PC-3 (cell line): ENCODE data around the gene SMAD3.

ENCODE experiments used
- EZH2 ChIP-seq: fragments of 300-600 bp; sonication (generic); IDR thresholded peaks from one replicate; pipeline ENCODE4 v1.6.1; 2017; ENCODE audit warnings: antibody characterized with exemption, mild to moderate bottlenecking, low read length; ENCODE audit not compliant: unreplicated experiment
- EZH2phosphoT487 ChIP-seq: fragments of 300-600 bp; sonication (generic); IDR thresholded peaks from 2 replicates; pipeline ENCODE4 v1.6.1; 2018; ENCODE audit warnings: mild to moderate bottlenecking, antibody characterized with exemption, low read length, borderline replicate concordance
- TF ChIP-seq, protein P1 (sequence below): fragments of 300-600 bp; sonication (generic); conservative IDR thresholded peaks from 2 replicates; pipeline ENCODE4 v1.5.1; 2017; ENCODE audit warnings: antibody characterized with exemption, low read depth, mild to moderate bottlenecking, low read length

GRCh38 chr15:67156834-67157233, 91.4 kb downstream of the SMAD3 start:
- TF ChIP-seq, protein P1, sequence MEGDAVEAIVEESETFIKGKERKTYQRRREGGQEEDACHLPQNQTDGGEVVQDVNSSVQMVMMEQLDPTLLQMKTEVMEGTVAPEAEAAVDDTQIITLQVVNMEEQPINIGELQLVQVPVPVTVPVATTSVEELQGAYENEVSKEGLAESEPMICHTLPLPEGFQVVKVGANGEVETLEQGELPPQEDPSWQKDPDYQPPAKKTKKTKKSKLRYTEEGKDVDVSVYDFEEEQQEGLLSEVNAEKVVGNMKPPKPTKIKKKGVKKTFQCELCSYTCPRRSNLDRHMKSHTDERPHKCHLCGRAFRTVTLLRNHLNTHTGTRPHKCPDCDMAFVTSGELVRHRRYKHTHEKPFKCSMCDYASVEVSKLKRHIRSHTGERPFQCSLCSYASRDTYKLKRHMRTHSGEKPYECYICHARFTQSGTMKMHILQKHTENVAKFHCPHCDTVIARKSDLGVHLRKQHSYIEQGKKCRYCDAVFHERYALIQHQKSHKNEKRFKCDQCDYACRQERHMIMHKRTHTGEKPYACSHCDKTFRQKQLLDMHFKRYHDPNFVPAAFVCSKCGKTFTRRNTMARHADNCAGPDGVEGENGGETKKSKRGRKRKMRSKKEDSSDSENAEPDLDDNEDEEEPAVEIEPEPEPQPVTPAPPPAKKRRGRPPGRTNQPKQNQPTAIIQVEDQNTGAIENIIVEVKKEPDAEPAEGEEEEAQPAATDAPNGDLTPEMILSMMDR: no peak
- TF ChIP-seq EZH2phosphoT487 (no peak), EZH2 (no peak)
